Measurements from ENCODE around the gene COL18A1. TPM values are rescaled to one million over a fixed set of nuclear protein-coding genes. Genes with fewer than 3 reads are reported as not detected.

COL18A1 gene
- total RNA-seq, 4 donors from 2014 or later = 64.7 to 110 (median 98.9) TPM

GRCh38 chr21:45393021-45393420 is 11.9 kb upstream of the COL18A1 start:
- DNase-seq (ENCODE audit: low spot score) (no peak), ATAC-seq (ENCODE audit: low FRiP score) (no peak)
- TF ChIP-seq CTCF (IDR thresholded peaks at IDR 0.05) = no peak

GRCh38 chr21:45393833-45394638 is 10.9 kb upstream of the COL18A1 start:
- TF ChIP-seq CTCF (IDR thresholded peaks at IDR 0.05) = no peak
- peak; percentile 13 for ATAC-seq (ENCODE audit: low FRiP score)
- no peak for DNase-seq (ENCODE audit: low spot score)

GRCh38 chr21:45396620-45396995 is 8.4 kb upstream of the COL18A1 start:
- DNase-seq (ENCODE audit: low spot score) (no peak), ATAC-seq (ENCODE audit: low FRiP score) (no peak)
- TF ChIP-seq CTCF (IDR thresholded peaks at IDR 0.05) = no peak

GRCh38 chr21:45397381-45397780 is 7.6 kb upstream of the COL18A1 start:
- no peak for TF ChIP-seq CTCF (IDR thresholded peaks at IDR 0.05)
- DNase-seq (ENCODE audit: low spot score) (no peak), ATAC-seq (ENCODE audit: low FRiP score) (no peak)

GRCh38 chr21:45401054-45401518 is 3.9 kb upstream of the COL18A1 start:
- ATAC-seq (ENCODE audit: low FRiP score) (no peak), DNase-seq (ENCODE audit: low spot score) (no peak)
- no peak for TF ChIP-seq CTCF (IDR thresholded peaks at IDR 0.05)

- ATAC-seq (ENCODE audit: low FRiP score) (no peak), DNase-seq (ENCODE audit: low spot score) (no peak)
- no peak for TF ChIP-seq CTCF (IDR thresholded peaks at IDR 0.05)
These were observed 2.8 kb upstream of the COL18A1 start for GRCh38 chr21:45401916-45402900.
